HCT116 (cell line): Measurements from ENCODE around the gene LEAP2. TPM values are rescaled to one million over a fixed set of nuclear protein-coding genes. Genes with fewer than 3 reads are reported as not detected.

Experiments
- ATAC-seq: fragments of 200-7000 bp; cut with Tn5 transposase; 2 replicates; pipeline ENCODE4 v1.9.1; 2020; ENCODE audit warnings: mild to moderate bottlenecking, moderate library complexity
- BruUV-seq: library from RNA; stranded (reverse); fragments of 400-500 nt; replicated peaks from 2 replicates; lab custom pipeline; 2021; lab: Mats Ljungman, UMichigan
- CTCF ChIA-PET: fragments of 300-600 bp; sonication (Branson Sonifier 250); formaldehyde crosslinking; loops from one replicate; lab custom pipeline; 2021; ENCODE audit warnings: antibody characterized with exemption; lab: Charles Lee
- POLR2A ChIA-PET: fragments of 300-600, 350-600 bp; sonication (Branson Sonifier 250); formaldehyde crosslinking; loops from one replicate; lab custom pipeline; 2021; ENCODE audit warnings: antibody characterized with exemption; lab: Charles Lee
- RAD21 ChIA-PET, 2 experiments: fragments of 300-600 bp; sonication (Branson Sonifier 250); formaldehyde crosslinking; loops; one replicate each; lab custom pipeline; 2023; ENCODE audit warnings: low total read pairs in 2 of 2; ENCODE audit not compliant: uncharacterized antibody in 2 of 2, unreplicated experiment in 2 of 2, low non-redundant PET in 1 of 2; lab: Charles Lee
- DNase-seq: peaks from one replicate; pipeline ENCODE4 v3.0.0-alpha.2; 2010; ENCODE audit warnings: low read depth, low spot score
- H2AFZ ChIP-seq: fragments of 200-600 bp; shearing (Covaris generic), sonication (generic); 2 replicates; pipeline ENCODE4 v1.6.1; 2017; ENCODE audit warnings: low read depth, mixed run types, mixed read lengths, antibody characterized with exemption, low read length; ENCODE audit not compliant: poor library complexity, severe bottlenecking
- H3K27ac ChIP-seq: 2 replicates; pipeline ENCODE4 v1.5.1; 2012; ENCODE audit warnings: low read depth, low read length
- H3K27me3 ChIP-seq: fragments of 200-600 bp; sonication (generic); 2 replicates; pipeline ENCODE4 v1.6.1; 2016; ENCODE audit warnings: mixed run types, low read length, mixed read lengths; ENCODE audit not compliant: insufficient read depth
- H3K36me3 ChIP-seq, 2 experiments: fragments of 200-500 bp in 1 of 2; fragments of 200-600 bp in 1 of 2; sonication (Bioruptor generic) in 1 of 2; sonication (generic) in 1 of 2; 2 replicates each; pipeline versions ENCODE4 v1.5.1 to v1.6.1; 2014 to 2016; ENCODE audit warnings: low read length in 2 of 2, inconsistent platforms in 1 of 2, mixed read lengths in 1 of 2, mixed run types in 1 of 2; ENCODE audit not compliant: insufficient read depth in 2 of 2, control insufficient read depth in 1 of 2
- H3K4me1 ChIP-seq, 2 experiments: fragments of 200-600 bp in 1 of 2; sonication (generic) in 1 of 2; 2 replicates each; pipeline versions ENCODE4 v1.5.1 to v1.6.1; 2012 to 2017; ENCODE audit warnings: low read length in 2 of 2, inconsistent platforms in 1 of 2, mild to moderate bottlenecking in 1 of 2, mixed read lengths in 1 of 2, mixed run types in 1 of 2, moderate library complexity in 1 of 2; ENCODE audit not compliant: insufficient read depth in 2 of 2, control insufficient read depth in 1 of 2
- H3K4me2 ChIP-seq: fragments of 200-600 bp; sonication (generic); 2 replicates; pipeline ENCODE4 v1.6.1; 2017; ENCODE audit warnings: mixed run types, low read length, mixed read lengths
- H3K4me3 ChIP-seq, 2 experiments: fragments of 200-600 bp in 1 of 2; sonication (generic) in 1 of 2; replicated peaks in 1 of 2; 2 replicates each; pipeline ENCODE4 v1.5.1; 2011 to 2016; ENCODE audit warnings: low read length in 2 of 2, control low read depth in 1 of 2, low read depth in 1 of 2, mild to moderate bottlenecking in 1 of 2, mixed read lengths in 1 of 2, mixed run types in 1 of 2
- H3K79me2 ChIP-seq: fragments of 200-600 bp; sonication (generic); 2 replicates; pipeline ENCODE4 v1.6.1; 2017; ENCODE audit warnings: mild to moderate bottlenecking, mixed run types, low read length, moderate library complexity, mixed read lengths; ENCODE audit not compliant: insufficient read depth
- H3K9ac ChIP-seq: fragments of 200-600 bp; sonication (generic); 2 replicates; pipeline ENCODE4 v1.6.1; 2016; ENCODE audit warnings: low read length, mixed read lengths
- H3K9me2 ChIP-seq: fragments of 200-600 bp; sonication (generic), shearing (Covaris generic); 2 replicates; pipeline ENCODE4 v1.6.1; 2017; ENCODE audit warnings: mixed run types, mild to moderate bottlenecking, moderate library complexity; ENCODE audit not compliant: insufficient read depth
- H3K9me3 ChIP-seq, 2 experiments: fragments of 200-500 bp in 1 of 2; fragments of 200-600 bp in 1 of 2; sonication (Bioruptor generic) in 1 of 2; sonication (generic) in 1 of 2; 2 replicates each; pipeline ENCODE4 v1.6.1; 2014 to 2017; ENCODE audit warnings: low read length in 2 of 2, mixed read lengths in 2 of 2, inconsistent platforms in 1 of 2, low read depth in 1 of 2, mild to moderate bottlenecking in 1 of 2, mixed run types in 1 of 2, moderate library complexity in 1 of 2; ENCODE audit not compliant: control insufficient read depth in 1 of 2, insufficient read depth in 1 of 2
- H4K20me1 ChIP-seq: fragments of 200-600 bp; sonication (generic), shearing (Covaris generic); 2 replicates; pipeline ENCODE4 v1.6.1; 2017; ENCODE audit warnings: mixed run types, mild to moderate bottlenecking, moderate library complexity; ENCODE audit not compliant: insufficient read depth
- CBX3 ChIP-seq: IDR thresholded peaks from 2 replicates; pipeline ENCODE4 v1.6.1; 2012; ENCODE audit warnings: low read depth
- ELF1 ChIP-seq: IDR thresholded peaks from 2 replicates; pipeline ENCODE4 v1.6.1; 2012; ENCODE audit warnings: low read depth, borderline replicate concordance
- EZH2 ChIP-seq: fragments of 200-600 bp; sonication (generic); IDR thresholded peaks from 2 replicates; pipeline ENCODE4 v1.6.1; 2017; ENCODE audit warnings: antibody characterized with exemption, mixed run types
- EZH2phosphoT487 ChIP-seq: fragments of 200-600 bp; IDR thresholded peaks from 2 replicates; pipeline ENCODE4 v1.6.1; 2018; ENCODE audit warnings: antibody characterized with exemption, borderline replicate concordance
- FOSL1 ChIP-seq: IDR thresholded peaks from 2 replicates; pipeline ENCODE4 v1.6.1; 2012; ENCODE audit warnings: low read depth
- JUND ChIP-seq: IDR thresholded peaks from 2 replicates; pipeline ENCODE4 v1.6.1; 2012
- POLR2A ChIP-seq: IDR thresholded peaks from 2 replicates; pipeline ENCODE4 v1.7.0; 2011; ENCODE audit warnings: borderline replicate concordance; ENCODE audit not compliant: insufficient read depth, insufficient read length; ENCODE audit errors: extremely low read depth
- POLR2AphosphoS5 ChIP-seq: IDR thresholded peaks from 2 replicates; pipeline ENCODE4 v1.6.1; 2011; ENCODE audit warnings: mild to moderate bottlenecking, low read depth, low read length, moderate library complexity
- RAD21 ChIP-seq: IDR thresholded peaks from 2 replicates; pipeline ENCODE4 v1.6.1; 2012; ENCODE audit warnings: low read depth, mild to moderate bottlenecking
- SIN3A ChIP-seq: IDR thresholded peaks from 2 replicates; pipeline ENCODE4 v1.6.1; 2012; ENCODE audit warnings: low read depth
- SP1 ChIP-seq: IDR thresholded peaks from 2 replicates; pipeline ENCODE4 v1.6.1; 2012; ENCODE audit warnings: low read depth
- SRF ChIP-seq: IDR thresholded peaks from 2 replicates; pipeline ENCODE4 v1.6.1; 2012; ENCODE audit warnings: low read depth
- TCF7L2 ChIP-seq: IDR thresholded peaks from 2 replicates; pipeline ENCODE4 v1.7.0; 2011; ENCODE audit warnings: borderline replicate concordance, inconsistent platforms; ENCODE audit not compliant: insufficient read depth, insufficient read length; ENCODE audit errors: extremely low read depth
- ZFX ChIP-seq: fragments of 450-650 bp; IDR thresholded peaks from 2 replicates; pipeline ENCODE4 v1.6.1; 2017
- intact Hi-C: fragments of 100-400 bp; cut with micrococcal nuclease; formaldehyde crosslinking; loops from 2 replicates; pipeline ENCODE4 v1.10.0; 2022
- total RNA-seq: library from RNA; stranded (reverse); gene quantifications from one replicate; pipeline ENCODE4 v1.2.1, GENCODE V29; 2021; ENCODE audit not compliant: unreplicated experiment
- TF ChIP-seq, protein P1 (sequence below): IDR thresholded peaks from 2 replicates; pipeline ENCODE4 v1.6.1; 2012
- TF ChIP-seq, protein P2 (sequence below): IDR thresholded peaks from 2 replicates; pipeline ENCODE4 v1.6.1; 2012; ENCODE audit warnings: low read depth
- TF ChIP-seq, protein P3 (sequence below): IDR thresholded peaks from 2 replicates; pipeline ENCODE4 v1.6.1; 2012
- TF ChIP-seq, protein P4 (sequence below), 3 experiments: fragments of 200-600 bp in 1 of 3; sonication (generic) in 1 of 3; IDR thresholded peaks in 2 of 3; conservative IDR thresholded peaks in 1 of 3; 2 replicates each; pipeline ENCODE4 v1.5.1; 2012 to 2017; ENCODE audit warnings: low read depth in 2 of 3, low read length in 2 of 3, antibody characterized with exemption in 1 of 3, borderline replicate concordance in 1 of 3, control low read depth in 1 of 3, mild to moderate bottlenecking in 1 of 3, mixed read lengths in 1 of 3, mixed run types in 1 of 3, moderate library complexity in 1 of 3; ENCODE audit not compliant: insufficient read depth in 1 of 3
- TF ChIP-seq, protein P5 (sequence below): IDR thresholded peaks from 2 replicates; pipeline ENCODE4 v1.6.1; 2011; ENCODE audit warnings: mild to moderate bottlenecking, low read length, moderate library complexity; ENCODE audit not compliant: insufficient replicate concordance; ENCODE audit errors: extremely low read depth

LEAP2 gene
- total RNA-seq, 1 experiment from 2014 or later, result 1.2 TPM

DNA sequence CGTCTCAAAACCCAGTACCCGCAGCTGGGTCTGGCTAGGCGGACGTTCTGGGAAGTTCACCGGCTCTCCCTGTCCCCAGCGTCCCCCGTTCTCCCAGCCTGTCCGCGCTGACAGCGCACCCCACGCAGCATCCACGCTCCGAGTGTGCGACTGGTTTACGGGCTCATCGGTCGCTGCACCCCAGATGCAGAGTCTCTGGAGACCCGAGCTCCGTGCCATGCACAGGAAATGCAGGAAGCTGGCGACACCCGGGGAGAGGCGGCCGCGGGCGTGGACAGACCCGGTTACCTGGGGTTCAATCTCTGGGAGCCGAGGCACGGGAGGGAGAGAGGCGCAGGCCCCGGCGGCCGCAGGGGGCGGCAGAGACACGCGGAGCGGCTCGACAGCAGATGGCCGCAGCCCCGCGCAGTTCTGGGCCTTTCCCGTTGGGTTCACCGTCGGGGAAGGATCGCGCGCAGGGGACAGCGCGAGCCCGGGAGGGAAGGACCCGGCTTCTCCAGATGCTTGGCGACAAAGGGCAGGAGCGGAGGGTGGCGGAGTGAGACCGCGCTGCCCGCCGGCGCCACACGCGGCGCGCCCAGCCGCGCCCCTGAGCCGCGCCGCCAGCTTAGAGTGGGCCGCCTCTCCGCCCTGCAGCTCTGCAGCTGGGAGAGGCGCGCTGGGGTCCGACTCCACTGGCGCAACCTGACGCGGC lies 43.6 kb upstream of the LEAP2 start:
- ChIA-PET RAD21 (no interaction called here), POLR2A (interaction anchor here (1.7 kb wide), 1 partner anchor 36 kb away, joined by 5 read pairs; the partner anchor contains the start of genes GDF9 and UQCRQ), CTCF (interaction anchor here (1.3 to 3.9 kb wide), 3 partner anchors 10 to 34 kb away, joined by 3 to 31 read pairs (median 5); no protein-coding TSS in a partner anchor)
- no peaks in the 10 kb centered on the region for H3K36me3 ChIP-seq
- peak overlapping the region; percentile 79 for H3K9ac ChIP-seq
- no peaks in the 10 kb centered on the region for H3K9me2 ChIP-seq
- peak overlapping the region; percentile 75 for H3K27ac ChIP-seq
- ATAC-seq, result peak; percentile 82
- H3K4me2 ChIP-seq, result peak overlapping the region; percentile 93
- H3K4me3 ChIP-seq, result peak overlapping the region; percentile 65 to 73
- H4K20me1 ChIP-seq, result no peaks in the 10 kb centered on the region
- no peak overlapping the region for H2AFZ ChIP-seq
- H3K9me3 ChIP-seq, result no peaks in the 10 kb centered on the region
- BruUV-seq, result no TSS peak
- H3K27me3 ChIP-seq, result no peaks in the 10 kb centered on the region
- peak; percentile 38 for DNase-seq
- peaks cover 12 to 19% of the 10 kb centered on the region in 2 experiments; a peak in 3 of 4 replicates for H3K4me1 ChIP-seq
- intact Hi-C loops, result loop anchor here (1.0 kb wide), 1 partner anchor 53 kb away; no protein-coding TSS in a partner anchor
- peaks cover 6% of the 10 kb centered on the region; the same call in 1 of the 2 replicates for H3K79me2 ChIP-seq
- TF ChIP-seq, protein P1, sequence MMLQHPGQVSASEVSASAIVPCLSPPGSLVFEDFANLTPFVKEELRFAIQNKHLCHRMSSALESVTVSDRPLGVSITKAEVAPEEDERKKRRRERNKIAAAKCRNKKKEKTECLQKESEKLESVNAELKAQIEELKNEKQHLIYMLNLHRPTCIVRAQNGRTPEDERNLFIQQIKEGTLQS, result no peak
- TF ChIP-seq FOSL1 (no peak), TCF7L2 (no peak), SP1 (no peak), SRF (no peak), CBX3 (no peak), POLR2A (no peak), RAD21 (peak; percentile 86), EZH2 (no peak), ELF1 (no peak), SIN3A (no peak), JUND (no peak), EZH2phosphoT487 (no peak), ZFX (no peak; the same call in 1 of the 2 replicates), POLR2AphosphoS5 (no peak; the same call in 1 of the 2 replicates)
- TF ChIP-seq, protein P2, sequence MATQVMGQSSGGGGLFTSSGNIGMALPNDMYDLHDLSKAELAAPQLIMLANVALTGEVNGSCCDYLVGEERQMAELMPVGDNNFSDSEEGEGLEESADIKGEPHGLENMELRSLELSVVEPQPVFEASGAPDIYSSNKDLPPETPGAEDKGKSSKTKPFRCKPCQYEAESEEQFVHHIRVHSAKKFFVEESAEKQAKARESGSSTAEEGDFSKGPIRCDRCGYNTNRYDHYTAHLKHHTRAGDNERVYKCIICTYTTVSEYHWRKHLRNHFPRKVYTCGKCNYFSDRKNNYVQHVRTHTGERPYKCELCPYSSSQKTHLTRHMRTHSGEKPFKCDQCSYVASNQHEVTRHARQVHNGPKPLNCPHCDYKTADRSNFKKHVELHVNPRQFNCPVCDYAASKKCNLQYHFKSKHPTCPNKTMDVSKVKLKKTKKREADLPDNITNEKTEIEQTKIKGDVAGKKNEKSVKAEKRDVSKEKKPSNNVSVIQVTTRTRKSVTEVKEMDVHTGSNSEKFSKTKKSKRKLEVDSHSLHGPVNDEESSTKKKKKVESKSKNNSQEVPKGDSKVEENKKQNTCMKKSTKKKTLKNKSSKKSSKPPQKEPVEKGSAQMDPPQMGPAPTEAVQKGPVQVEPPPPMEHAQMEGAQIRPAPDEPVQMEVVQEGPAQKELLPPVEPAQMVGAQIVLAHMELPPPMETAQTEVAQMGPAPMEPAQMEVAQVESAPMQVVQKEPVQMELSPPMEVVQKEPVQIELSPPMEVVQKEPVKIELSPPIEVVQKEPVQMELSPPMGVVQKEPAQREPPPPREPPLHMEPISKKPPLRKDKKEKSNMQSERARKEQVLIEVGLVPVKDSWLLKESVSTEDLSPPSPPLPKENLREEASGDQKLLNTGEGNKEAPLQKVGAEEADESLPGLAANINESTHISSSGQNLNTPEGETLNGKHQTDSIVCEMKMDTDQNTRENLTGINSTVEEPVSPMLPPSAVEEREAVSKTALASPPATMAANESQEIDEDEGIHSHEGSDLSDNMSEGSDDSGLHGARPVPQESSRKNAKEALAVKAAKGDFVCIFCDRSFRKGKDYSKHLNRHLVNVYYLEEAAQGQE, result no peak
- TF ChIP-seq, protein P3, sequence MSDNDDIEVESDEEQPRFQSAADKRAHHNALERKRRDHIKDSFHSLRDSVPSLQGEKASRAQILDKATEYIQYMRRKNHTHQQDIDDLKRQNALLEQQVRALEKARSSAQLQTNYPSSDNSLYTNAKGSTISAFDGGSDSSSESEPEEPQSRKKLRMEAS, result peak; percentile 73; the same call in 1 of the 2 replicates
- TF ChIP-seq, protein P4, sequence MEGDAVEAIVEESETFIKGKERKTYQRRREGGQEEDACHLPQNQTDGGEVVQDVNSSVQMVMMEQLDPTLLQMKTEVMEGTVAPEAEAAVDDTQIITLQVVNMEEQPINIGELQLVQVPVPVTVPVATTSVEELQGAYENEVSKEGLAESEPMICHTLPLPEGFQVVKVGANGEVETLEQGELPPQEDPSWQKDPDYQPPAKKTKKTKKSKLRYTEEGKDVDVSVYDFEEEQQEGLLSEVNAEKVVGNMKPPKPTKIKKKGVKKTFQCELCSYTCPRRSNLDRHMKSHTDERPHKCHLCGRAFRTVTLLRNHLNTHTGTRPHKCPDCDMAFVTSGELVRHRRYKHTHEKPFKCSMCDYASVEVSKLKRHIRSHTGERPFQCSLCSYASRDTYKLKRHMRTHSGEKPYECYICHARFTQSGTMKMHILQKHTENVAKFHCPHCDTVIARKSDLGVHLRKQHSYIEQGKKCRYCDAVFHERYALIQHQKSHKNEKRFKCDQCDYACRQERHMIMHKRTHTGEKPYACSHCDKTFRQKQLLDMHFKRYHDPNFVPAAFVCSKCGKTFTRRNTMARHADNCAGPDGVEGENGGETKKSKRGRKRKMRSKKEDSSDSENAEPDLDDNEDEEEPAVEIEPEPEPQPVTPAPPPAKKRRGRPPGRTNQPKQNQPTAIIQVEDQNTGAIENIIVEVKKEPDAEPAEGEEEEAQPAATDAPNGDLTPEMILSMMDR (IDR thresholded peaks at IDR 0.05 in 2 of 3, conservative IDR thresholded peaks at IDR 0.05 in 1 of 3; ENCODE audit: borderline replicate concordance in 1 of 3, insufficient read depth in 1 of 3, low read depth in 2 of 3, low read length in 2 of 3), result peak; percentile 54 to 91 (median 72)
- TF ChIP-seq, protein P5, sequence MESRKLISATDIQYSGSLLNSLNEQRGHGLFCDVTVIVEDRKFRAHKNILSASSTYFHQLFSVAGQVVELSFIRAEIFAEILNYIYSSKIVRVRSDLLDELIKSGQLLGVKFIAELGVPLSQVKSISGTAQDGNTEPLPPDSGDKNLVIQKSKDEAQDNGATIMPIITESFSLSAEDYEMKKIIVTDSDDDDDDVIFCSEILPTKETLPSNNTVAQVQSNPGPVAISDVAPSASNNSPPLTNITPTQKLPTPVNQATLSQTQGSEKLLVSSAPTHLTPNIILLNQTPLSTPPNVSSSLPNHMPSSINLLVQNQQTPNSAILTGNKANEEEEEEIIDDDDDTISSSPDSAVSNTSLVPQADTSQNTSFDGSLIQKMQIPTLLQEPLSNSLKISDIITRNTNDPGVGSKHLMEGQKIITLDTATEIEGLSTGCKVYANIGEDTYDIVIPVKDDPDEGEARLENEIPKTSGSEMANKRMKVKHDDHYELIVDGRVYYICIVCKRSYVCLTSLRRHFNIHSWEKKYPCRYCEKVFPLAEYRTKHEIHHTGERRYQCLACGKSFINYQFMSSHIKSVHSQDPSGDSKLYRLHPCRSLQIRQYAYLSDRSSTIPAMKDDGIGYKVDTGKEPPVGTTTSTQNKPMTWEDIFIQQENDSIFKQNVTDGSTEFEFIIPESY, result no peak
